B cell (primary cell): Measurements from ENCODE around the gene COL11A2. TPM values are rescaled to one million over a fixed set of nuclear protein-coding genes. Genes with fewer than 3 reads are reported as not detected.

Source experiments
- ATAC-seq: fragments of 200-7000 bp; cut with Tn5 transposase; one replicate; pipeline ENCODE4 v1.10.0; 2021; ENCODE audit warnings: low read depth, mild to moderate bottlenecking, moderate number of reproducible peaks, moderate library complexity
- CTCF ChIA-PET: fragments of 350-600 bp; sonication (Branson Sonifier 250); formaldehyde crosslinking; loops from one replicate; lab custom pipeline; 2021; ENCODE audit warnings: antibody characterized with exemption, inconsistent platforms; lab: Charles Lee
- POLR2A ChIA-PET: fragments of 350-600 bp; sonication (Branson Sonifier 250); formaldehyde crosslinking; loops from one replicate; lab custom pipeline; 2021; ENCODE audit warnings: antibody characterized with exemption; lab: Charles Lee
- DNase-seq: peaks from one replicate; pipeline ENCODE4 v3.0.0; 2013
- H2AFZ ChIP-seq: 2 replicates; pipeline ENCODE4 v1.6.1; 2012; ENCODE audit warnings: mild to moderate bottlenecking, low read depth, low read length; ENCODE audit not compliant: insufficient read depth, poor library complexity, severe bottlenecking
- H3K27ac ChIP-seq, 2 donors: 1 replicate in 1 of 2; 2 replicates in 1 of 2; pipeline ENCODE4 v1.5.1; 2012 to 2013; ENCODE audit warnings: low read length in 2 of 2, mild to moderate bottlenecking in 2 of 2, moderate library complexity in 1 of 2
- H3K27me3 ChIP-seq, 4 experiments: fragments of 200-600 bp in 1 of 4; sonication (generic) in 1 of 4; replicated peaks in 1 of 4; 1 replicate in 2 of 4; 2 replicates in 2 of 4; pipeline versions ENCODE4 v1.6.1 to v1.7.0; 2013 to 2016; ENCODE audit warnings: low read length in 3 of 4, mild to moderate bottlenecking in 2 of 4, mixed read lengths in 1 of 4, moderate library complexity in 1 of 4; ENCODE audit not compliant: insufficient read depth in 4 of 4, control insufficient read depth in 3 of 4; ENCODE audit errors: control extremely low read depth in 1 of 4
- H3K36me3 ChIP-seq, 2 experiments: replicated peaks in 1 of 2; 1 replicate in 1 of 2; 2 replicates in 1 of 2; pipeline versions ENCODE4 v1.6.1 to v1.7.1; 2013; ENCODE audit warnings: low read length in 1 of 2; ENCODE audit not compliant: insufficient read depth in 2 of 2, control insufficient read depth in 1 of 2; ENCODE audit errors: control extremely low read depth in 1 of 2, extremely low read depth in 1 of 2
- H3K4me1 ChIP-seq, 2 donors: fragments of 200-600 bp in 1 of 2; sonication (generic) in 1 of 2; 1 replicate in 1 of 2; 2 replicates in 1 of 2; pipeline versions ENCODE4 v1.5.1 to v1.6.1; 2013 to 2017; ENCODE audit warnings: low read length in 2 of 2; ENCODE audit not compliant: control insufficient read depth in 2 of 2, insufficient read depth in 2 of 2
- H3K4me2 ChIP-seq: replicated peaks from 2 replicates; pipeline ENCODE3; 2012; ENCODE audit warnings: mild to moderate bottlenecking, low read depth, low read length; ENCODE audit not compliant: poor library complexity, severe bottlenecking
- H3K4me3 ChIP-seq, 5 experiments: fragments of 200-600 bp in 1 of 5; sonication (generic) in 1 of 5; 1 replicate in 3 of 5; 2 replicates in 2 of 5; pipeline versions ENCODE4 v1.5.1 to v1.7.0; 2011 to 2016; ENCODE audit warnings: low read length in 4 of 5, mild to moderate bottlenecking in 4 of 5, low read depth in 2 of 5, control low read depth in 1 of 5, moderate library complexity in 1 of 5; ENCODE audit not compliant: insufficient read depth in 1 of 5; ENCODE audit errors: control extremely low read depth in 1 of 5, extremely low read depth in 1 of 5
- H3K79me2 ChIP-seq: fragments of 200-600 bp; sonication (generic); one replicate; pipeline ENCODE4 v1.6.0; 2016; ENCODE audit warnings: low read length; ENCODE audit not compliant: control insufficient read depth, insufficient read depth
- H3K9ac ChIP-seq: fragments of 200-600 bp; sonication (generic); 2 replicates; pipeline ENCODE4 v1.6.1; 2017; ENCODE audit warnings: mild to moderate bottlenecking, low read length, moderate library complexity
- H3K9me3 ChIP-seq, 3 donors: one replicate each; pipeline versions ENCODE4 v1.6.1 to v1.7.1; 2013; ENCODE audit warnings: low read length in 2 of 3; ENCODE audit not compliant: control insufficient read depth in 2 of 3, insufficient read depth in 1 of 3; ENCODE audit errors: control extremely low read depth in 1 of 3
- H4K20me1 ChIP-seq: 2 replicates; pipeline ENCODE4 v1.6.0; 2012; ENCODE audit warnings: mild to moderate bottlenecking, low read length; ENCODE audit not compliant: insufficient read depth, control insufficient read depth, poor library complexity, severe bottlenecking
- H3K27ac Mint-ChIP-seq: one replicate; pipeline ENCODE4 v1.8.0; 2021; ENCODE audit warnings: mixed read lengths
- H3K27me3 Mint-ChIP-seq: one replicate; pipeline ENCODE4 v1.8.0; 2021; ENCODE audit warnings: mixed read lengths
- H3K4me1 Mint-ChIP-seq: one replicate; pipeline ENCODE4 v1.8.0; 2021; ENCODE audit warnings: mixed read lengths
- H3K4me3 Mint-ChIP-seq: one replicate; pipeline ENCODE4 v1.8.0; 2021; ENCODE audit warnings: mixed read lengths
- H3K9me3 Mint-ChIP-seq: one replicate; pipeline ENCODE4 v1.8.0; 2022; ENCODE audit warnings: mixed read lengths; ENCODE audit not compliant: insufficient read depth
- EZH2 ChIP-seq: IDR thresholded peaks from 2 replicates; pipeline ENCODE4 v1.6.1; 2012; ENCODE audit warnings: borderline replicate concordance, low read depth, mild to moderate bottlenecking, moderate library complexity, low read length; ENCODE audit not compliant: insufficient read depth, poor library complexity, severe bottlenecking
- WGBS: methylation state at CpG from one replicate; pipeline ENCODE4 v1.1.5; 2013; ENCODE audit warnings: missing lambda C conversion rate; ENCODE audit not compliant: insufficient coverage; 5-methylcytosine and 5-hydroxymethylcytosine counted together
- intact Hi-C: fragments of 100-400 bp; cut with micrococcal nuclease; formaldehyde crosslinking; loops from one replicate; pipeline ENCODE4 v1.10.0; 2022
- polyA plus RNA-seq: library from polyadenylated mRNA; depleted of rRNA; stranded (reverse); fragments of >200 nt; gene quantifications from 2 replicates; pipeline ENCODE4 v1.2.3, GENCODE V29; 2012
- total RNA-seq, 2 donors: library from RNA; stranded (reverse); fragments of 120-200 nt in 1 of 2; gene quantifications; 1 replicate in 1 of 2; 2 replicates in 1 of 2; pipeline versions ENCODE4 v1.2.3 to v1.2.4, GENCODE V29; 2013 to 2022
- TF ChIP-seq, protein P1 (sequence below): fragments of 200-600 bp; IDR thresholded peaks from one replicate; pipeline ENCODE4 v1.8.0; 2022; ENCODE audit warnings: antibody characterized with exemption, mild to moderate bottlenecking

Gene COL11A2
- total and polyA plus RNA-seq, 2 donors (not counting 1 experiment from before 2014, with no cell fraction given) = 0.39 to 0.82 TPM

DNA sequence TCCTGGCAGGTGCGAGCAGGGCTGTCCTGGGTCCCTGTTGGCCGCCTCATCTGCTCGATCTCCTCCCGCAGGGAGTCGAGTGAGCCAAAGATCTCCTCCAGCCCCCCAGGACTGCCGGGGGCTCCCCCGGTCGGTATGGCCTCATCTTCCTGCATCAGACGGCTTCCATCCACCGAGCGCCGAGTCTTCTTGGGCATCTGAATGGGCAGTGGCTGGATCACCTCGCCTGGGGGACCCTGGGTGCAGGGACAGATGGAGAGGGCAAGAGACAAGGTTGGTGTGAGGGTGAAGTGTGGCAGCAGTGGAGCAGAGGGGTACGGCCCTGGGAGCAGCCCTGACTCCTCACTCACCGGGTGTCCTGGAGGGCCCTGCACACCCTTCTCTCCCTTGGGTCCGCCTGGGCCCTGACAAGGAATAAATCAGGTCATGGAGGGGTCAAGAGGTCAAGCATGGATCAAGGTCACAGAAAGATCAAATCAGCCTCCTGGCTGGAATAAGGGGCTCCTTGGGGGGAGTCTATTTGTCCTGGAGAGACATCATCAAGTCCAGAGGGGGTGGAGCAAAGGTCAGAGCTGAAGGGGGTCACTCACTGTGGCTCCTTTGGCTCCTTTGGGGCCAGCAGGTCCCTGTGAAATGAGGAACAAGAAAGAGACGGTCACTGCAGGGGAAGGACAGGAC, 26.5 kb downstream of the COL11A2 start:
- ChIA-PET CTCF (interaction anchor here (0.6 to 2.1 kb wide), 2 partner anchors 17 to 83 kb away, joined by 3 to 6 read pairs; no protein-coding TSS in a partner anchor), POLR2A (no interaction called here)
- H3K36me3 ChIP-seq = no peaks in the 10 kb centered on the region
- intact Hi-C loops = no loop called here
- ATAC-seq (no peak), DNase-seq (no peak)
- H2AFZ ChIP-seq = no peak overlapping the region
- H3K9me3 ChIP-seq = no peaks in the 10 kb centered on the region
- H3K9me3 Mint-ChIP-seq = no peaks in the 10 kb centered on the region
- WGBS = 93% methylated on average over 16 of the region's 17 CpGs
- H3K4me3 Mint-ChIP-seq = no peak overlapping the region
- H3K27ac Mint-ChIP-seq = no peak overlapping the region
- peaks cover 7 to 23% of the 10 kb centered on the region in 2 donors for H3K4me1 ChIP-seq
- no peak overlapping the region for H3K4me3 ChIP-seq
- H3K27me3 Mint-ChIP-seq = peaks cover 19% of the 10 kb centered on the region
- H3K4me2 ChIP-seq = no peak overlapping the region
- H3K27me3 ChIP-seq = peaks cover 0 to 3% (median 0%) of the 10 kb centered on the region in 4 experiments
- H3K27ac ChIP-seq = no peak overlapping the region
- no peaks in the 10 kb centered on the region for H4K20me1 ChIP-seq
- H3K79me2 ChIP-seq = no peaks in the 10 kb centered on the region
- no peak overlapping the region for H3K9ac ChIP-seq
- H3K4me1 Mint-ChIP-seq = peaks cover 26% of the 10 kb centered on the region
- TF ChIP-seq, protein P1, sequence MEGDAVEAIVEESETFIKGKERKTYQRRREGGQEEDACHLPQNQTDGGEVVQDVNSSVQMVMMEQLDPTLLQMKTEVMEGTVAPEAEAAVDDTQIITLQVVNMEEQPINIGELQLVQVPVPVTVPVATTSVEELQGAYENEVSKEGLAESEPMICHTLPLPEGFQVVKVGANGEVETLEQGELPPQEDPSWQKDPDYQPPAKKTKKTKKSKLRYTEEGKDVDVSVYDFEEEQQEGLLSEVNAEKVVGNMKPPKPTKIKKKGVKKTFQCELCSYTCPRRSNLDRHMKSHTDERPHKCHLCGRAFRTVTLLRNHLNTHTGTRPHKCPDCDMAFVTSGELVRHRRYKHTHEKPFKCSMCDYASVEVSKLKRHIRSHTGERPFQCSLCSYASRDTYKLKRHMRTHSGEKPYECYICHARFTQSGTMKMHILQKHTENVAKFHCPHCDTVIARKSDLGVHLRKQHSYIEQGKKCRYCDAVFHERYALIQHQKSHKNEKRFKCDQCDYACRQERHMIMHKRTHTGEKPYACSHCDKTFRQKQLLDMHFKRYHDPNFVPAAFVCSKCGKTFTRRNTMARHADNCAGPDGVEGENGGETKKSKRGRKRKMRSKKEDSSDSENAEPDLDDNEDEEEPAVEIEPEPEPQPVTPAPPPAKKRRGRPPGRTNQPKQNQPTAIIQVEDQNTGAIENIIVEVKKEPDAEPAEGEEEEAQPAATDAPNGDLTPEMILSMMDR = no peak

GRCh38 chr6:33164665-33165373, 27.4 kb downstream of the COL11A2 start:
- CTCF ChIA-PET = interaction anchor here (1.1 to 2.1 kb wide), 3 partner anchors 38 to 84 kb away, joined by 3 to 6 read pairs (median 4); no protein-coding TSS in a partner anchor
- intact Hi-C loops = no loop called here
- no peak overlapping the region for H3K4me3 Mint-ChIP-seq

More at GRCh38 chr6:33164665-33165373, 27.4 kb downstream of the COL11A2 start:
- Histone ChIP-seq H3K27ac (no peak overlapping the region), H3K27me3 (peaks cover 0 to 3% (median 0%) of the 10 kb centered on the region in 4 experiments), H3K4me1 (peaks cover 7 to 19% of the 10 kb centered on the region in 2 donors), H3K9ac (no peak overlapping the region), H3K9me3 (no peaks in the 10 kb centered on the region), H3K4me2 (no peak overlapping the region), H2AFZ (no peak overlapping the region), H3K36me3 (no peaks in the 10 kb centered on the region), H3K4me3 (no peak overlapping the region), H3K79me2 (no peaks in the 10 kb centered on the region), H4K20me1 (no peaks in the 10 kb centered on the region)
- DNase-seq (no peak), ATAC-seq (no peak)
- POLR2A ChIA-PET = interaction anchor here (0.7 kb wide), 1 partner anchor 116 kb away, joined by 4 read pairs; no protein-coding TSS in a partner anchor
- H3K9me3 Mint-ChIP-seq = no peaks in the 10 kb centered on the region
- H3K4me1 Mint-ChIP-seq = peaks cover 18% of the 10 kb centered on the region
- 89% methylated on average over 11 of the region's 14 CpGs for WGBS
- H3K27ac Mint-ChIP-seq = no peak overlapping the region
- TF ChIP-seq, protein P1 = no peak
- TF ChIP-seq EZH2 = no peak
- H3K27me3 Mint-ChIP-seq = peaks cover 19% of the 10 kb centered on the region
